GM23248 (cell line): ENCODE results near the gene NOVA2. TPM values are rescaled to one million over a fixed set of nuclear protein-coding genes. Genes with fewer than 3 reads are reported as not detected.

Source experiments
- DNase-seq: peaks from one replicate; pipeline ENCODE4 v3.0.0-alpha.2; 2015
- H2AFZ ChIP-seq: fragments of 200-600 bp; sonication (generic); 2 replicates; pipeline ENCODE4 v1.6.1; 2016; ENCODE audit warnings: antibody characterized with exemption
- H3F3A ChIP-seq: fragments of 200-600 bp; sonication (generic); 2 replicates; pipeline ENCODE4 v1.6.1; 2016; ENCODE audit warnings: mild to moderate bottlenecking, antibody characterized with exemption, mixed run types; ENCODE audit not compliant: insufficient read depth
- H3K27ac ChIP-seq: fragments of 200-600 bp; sonication (generic); 2 replicates; pipeline ENCODE4 v1.5.1; 2016; ENCODE audit warnings: mild to moderate bottlenecking
- H3K27me3 ChIP-seq: fragments of 200-600 bp; sonication (generic); replicated peaks from 2 replicates; pipeline ENCODE4 v1.6.1; 2016; ENCODE audit warnings: mild to moderate bottlenecking; ENCODE audit not compliant: insufficient read depth
- H3K36me3 ChIP-seq: fragments of 200-600 bp; sonication (generic); 2 replicates; pipeline ENCODE4 v1.6.1; 2016; ENCODE audit warnings: low read depth, mild to moderate bottlenecking
- H3K4me1 ChIP-seq: fragments of 200-600 bp; sonication (generic); 2 replicates; pipeline ENCODE4 v1.6.1; 2016; ENCODE audit warnings: mild to moderate bottlenecking; ENCODE audit not compliant: insufficient read depth
- H3K4me2 ChIP-seq: fragments of 200-600 bp; sonication (generic); one replicate; pipeline ENCODE4 v1.6.1; 2016; ENCODE audit warnings: mild to moderate bottlenecking; ENCODE audit not compliant: unreplicated experiment
- H3K4me3 ChIP-seq: fragments of 200-600 bp; sonication (generic); 2 replicates; pipeline ENCODE4 v1.5.1; 2016; ENCODE audit warnings: mild to moderate bottlenecking
- H3K79me2 ChIP-seq: fragments of 200-600 bp; sonication (generic); 2 replicates; pipeline ENCODE4 v1.6.1; 2016; ENCODE audit warnings: mild to moderate bottlenecking; ENCODE audit not compliant: insufficient read depth
- H3K9ac ChIP-seq: fragments of 200-600 bp; sonication (generic); 2 replicates; pipeline ENCODE4 v1.6.1; 2016; ENCODE audit warnings: mild to moderate bottlenecking
- H3K9me2 ChIP-seq: fragments of 200-600 bp; sonication (generic); 2 replicates; pipeline ENCODE4 v1.6.1; 2016; ENCODE audit warnings: mixed run types, mild to moderate bottlenecking, moderate library complexity; ENCODE audit not compliant: insufficient read depth
- H3K9me3 ChIP-seq: fragments of 200-600 bp; sonication (generic); one replicate; pipeline ENCODE4 v1.6.1; 2017; ENCODE audit warnings: low read depth
- H4K20me1 ChIP-seq: fragments of 200-600 bp; sonication (generic); 2 replicates; pipeline ENCODE4 v1.6.0; 2016; ENCODE audit not compliant: insufficient read depth
- EZH2 ChIP-seq: fragments of 200-600 bp; sonication (generic); IDR thresholded peaks from 2 replicates; pipeline ENCODE4 v1.6.1; 2018; ENCODE audit warnings: antibody characterized with exemption, mild to moderate bottlenecking; ENCODE audit not compliant: insufficient read depth, poor library complexity, severe bottlenecking
- EZH2phosphoT487 ChIP-seq: fragments of 200-600 bp; sonication (generic); IDR thresholded peaks from 2 replicates; pipeline ENCODE4 v1.6.1; 2018; ENCODE audit warnings: antibody characterized with exemption, moderate library complexity, mild to moderate bottlenecking, low read depth; ENCODE audit not compliant: insufficient read depth
- WGBS, 2 experiments: methylation state at CpG; one replicate each; pipeline ENCODE4 v1.1.6; 2015 to 2017; ENCODE audit warnings: low lambda C conversion rate in 2 of 2, low coverage in 1 of 2; ENCODE audit errors: missing lambda C conversion rate in 2 of 2; 5-methylcytosine and 5-hydroxymethylcytosine counted together
- in situ Hi-C: fragments of 300-500 bp; cut with MboI; formaldehyde crosslinking; loops from 2 replicates; pipeline ENCODE4 v1.15.0; 2020
- polyA plus RNA-seq: library from polyadenylated mRNA; unstranded; fragments of >200 nt; fragmentation: Nextera tagmentation; extraction: Ambion mirVana; gene quantifications from 2 replicates; pipeline ENCODE4 v1.2.1, GENCODE V29; 2016
- total RNA-seq: library from RNA; depleted of rRNA; stranded (reverse); fragments of >200 nt; shearing (Covaris generic); gene quantifications from 2 replicates; pipeline ENCODE4 v1.2.3, GENCODE V29; 2014

Gene NOVA2
- total and polyA plus RNA-seq, 2 experiments from 2014 or later, result not detected

GRCh38 chr19:45976178-45976577 is 2.5 kb upstream of the NOVA2 start:
- Histone ChIP-seq H3K9me2 (no peaks in the 10 kb centered on the region), H3K4me2 (no peak overlapping the region), H3K27me3 (peaks cover 33% of the 10 kb centered on the region), H3K79me2 (no peaks in the 10 kb centered on the region), H3K27ac (no peak overlapping the region), H3K9ac (no peak overlapping the region), H4K20me1 (no peaks in the 10 kb centered on the region), H3K36me3 (no peaks in the 10 kb centered on the region), H3K9me3 (no peaks in the 10 kb centered on the region), H2AFZ (no peak overlapping the region), H3K4me3 (no peak overlapping the region), H3F3A (no peaks in the 10 kb centered on the region), H3K4me1 (no peaks in the 10 kb centered on the region)
- peak; percentile 30 for DNase-seq
- 19 to 23% methylated on average over 12 to 14 of the region's 14 CpGs for WGBS, 2 experiments
- TF ChIP-seq EZH2, result no peak
- no peak for TF ChIP-seq EZH2phosphoT487
- in situ Hi-C loops, result no loop called here

- Histone ChIP-seq H3K27me3 (peaks cover 35% of the 10 kb centered on the region), H3K4me2 (no peak overlapping the region), H3K9me2 (no peaks in the 10 kb centered on the region), H3K9me3 (no peaks in the 10 kb centered on the region), H3K4me3 (no peak overlapping the region), H2AFZ (no peak overlapping the region), H3K79me2 (no peaks in the 10 kb centered on the region), H4K20me1 (no peaks in the 10 kb centered on the region), H3F3A (no peaks in the 10 kb centered on the region), H3K4me1 (no peaks in the 10 kb centered on the region), H3K36me3 (no peaks in the 10 kb centered on the region), H3K27ac (no peak overlapping the region), H3K9ac (no peak overlapping the region)
- in situ Hi-C loops, result no loop called here
- no peak for TF ChIP-seq EZH2
- no peak for TF ChIP-seq EZH2phosphoT487
- WGBS, 2 experiments, result 63 to 77% methylated on average over 9 to 11 of the region's 11 CpGs
- no peak for DNase-seq
Measured at GRCh38 chr19:45975306-45976070, 1.8 kb upstream of the NOVA2 start.

- no peaks in the 10 kb centered on the region for H3K4me1 ChIP-seq
- H3K9me3 ChIP-seq, result no peaks in the 10 kb centered on the region
- 2 to 3% methylated on average over 5 to 54 of the region's 54 CpGs for WGBS, 2 experiments
- no peaks in the 10 kb centered on the region for H4K20me1 ChIP-seq
- in situ Hi-C loops, result no loop called here
- no peaks in the 10 kb centered on the region for H3K79me2 ChIP-seq
- no peaks in the 10 kb centered on the region for H3K9me2 ChIP-seq
- no peak overlapping the region for H3K4me2 ChIP-seq
- no peak overlapping the region for H2AFZ ChIP-seq
- H3K4me3 ChIP-seq, result no peak overlapping the region
- no peaks in the 10 kb centered on the region for H3F3A ChIP-seq
- DNase-seq, result no peak
- peaks cover 46% of the 10 kb centered on the region for H3K27me3 ChIP-seq
- TF ChIP-seq EZH2 (no peak), EZH2phosphoT487 (no peak)
- H3K36me3 ChIP-seq, result no peaks in the 10 kb centered on the region
- no peak overlapping the region for H3K9ac ChIP-seq
- H3K27ac ChIP-seq, result no peak overlapping the region
Measured at GRCh38 chr19:45972947-45973540, 621 bp downstream of the NOVA2 start.

GRCh38 chr19:45972081-45972946 is 1.4 kb downstream of the NOVA2 start:
- TF ChIP-seq EZH2phosphoT487, result no peak
- no peak for TF ChIP-seq EZH2
- in situ Hi-C loops, result no loop called here
- no peaks in the 10 kb centered on the region for H3K36me3 ChIP-seq
- H3K4me2 ChIP-seq, result no peak overlapping the region
- no peaks in the 10 kb centered on the region for H3K9me2 ChIP-seq
- no peaks in the 10 kb centered on the region for H3K79me2 ChIP-seq
- H3K27ac ChIP-seq, result no peak overlapping the region
- H3K4me3 ChIP-seq, result no peak overlapping the region
- no peaks in the 10 kb centered on the region for H3F3A ChIP-seq
- H3K27me3 ChIP-seq, result peaks cover 51% of the 10 kb centered on the region
- no peak overlapping the region for H3K9ac ChIP-seq
- H4K20me1 ChIP-seq, result no peaks in the 10 kb centered on the region
- H3K4me1 ChIP-seq, result no peaks in the 10 kb centered on the region
- H3K9me3 ChIP-seq, result no peaks in the 10 kb centered on the region
- 21% methylated on average over 17 to 18 of the region's 18 CpGs for WGBS, 2 experiments
- no peak overlapping the region for H2AFZ ChIP-seq
- DNase-seq, result no peak
